EH (cell line): ENCODE measurements around the gene PNPLA1.
A peak's percentile ranks its signal among the peaks of the same experiment; 100 is the strongest.

ENCODE experiments used
- DNase-seq: peaks from one replicate; pipeline ENCODE4 v3.0.0-alpha.2; 2015; ENCODE audit warnings: low read depth

The PNPLA1 gene

GRCh38 chr6:36246506-36247268, 23.2 kb upstream of the PNPLA1 start:
- DNase-seq = no peak

DNA sequence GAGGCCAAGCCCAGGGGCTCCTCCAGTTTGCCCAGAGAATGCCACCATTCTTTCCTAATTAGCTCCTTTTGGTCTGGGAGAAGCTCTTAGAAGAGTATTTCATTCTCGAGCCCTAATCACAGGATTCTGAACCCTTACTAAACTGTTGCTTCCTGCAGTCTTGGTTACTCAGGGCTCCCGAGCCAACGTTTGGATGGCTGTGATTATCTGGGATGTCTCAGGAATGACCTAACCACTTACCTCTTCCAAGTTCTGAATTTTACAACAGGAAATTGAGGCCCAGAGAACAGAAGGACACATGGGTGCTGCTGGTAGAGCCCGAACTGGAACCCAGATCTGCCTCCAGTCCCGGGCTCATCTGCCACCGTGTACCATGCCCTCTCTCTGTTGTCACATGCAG, 22.2 kb upstream of the PNPLA1 start:
- DNase-seq = peak; percentile 64

- DNase-seq = peak; percentile 67
Measured at GRCh38 chr6:36248980-36249379, 20.9 kb upstream of the PNPLA1 start.

DNA sequence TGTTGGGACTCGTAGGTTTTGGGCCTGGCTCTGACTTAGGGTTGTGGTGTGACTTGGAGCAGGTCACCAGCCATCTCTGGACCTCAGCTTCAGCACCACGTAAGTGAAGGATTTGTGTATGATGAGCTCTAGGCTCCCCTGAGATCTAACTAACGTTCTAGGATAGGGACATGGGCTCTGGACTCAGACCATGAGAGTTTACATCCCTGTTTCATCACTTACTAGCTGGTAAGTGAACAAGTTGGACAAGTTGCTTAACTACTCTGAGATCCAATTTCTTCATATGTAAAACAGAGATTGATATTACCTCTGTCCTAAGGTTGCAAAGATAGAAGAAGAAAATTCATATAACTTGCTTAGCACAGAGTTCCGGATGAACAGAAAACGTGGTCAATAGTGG, 20.3 kb upstream of the PNPLA1 start:
- DNase-seq = no peak

DNA sequence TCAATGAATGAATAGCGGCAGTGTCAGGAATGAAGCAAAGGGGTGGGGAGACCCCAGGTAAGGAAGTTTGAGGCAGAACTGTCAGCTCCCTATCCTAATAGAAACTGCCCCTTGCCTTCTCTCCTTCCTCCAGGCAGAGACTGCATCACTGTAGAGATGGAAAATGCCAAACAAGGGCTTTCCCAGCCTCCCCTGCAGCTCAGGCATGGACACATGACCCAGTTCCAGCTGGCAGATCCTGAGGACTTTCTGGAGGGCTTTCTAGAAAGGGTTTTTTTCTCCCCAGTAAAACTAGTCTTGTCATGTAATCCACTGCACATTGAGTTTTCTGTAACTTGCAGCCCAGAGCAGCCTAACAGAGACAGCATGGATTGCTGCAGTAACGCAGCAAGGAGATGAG, 17.9 kb upstream of the PNPLA1 start:
- DNase-seq = no peak

GRCh38 chr6:36263390-36264000, 6.4 kb upstream of the PNPLA1 start:
- no peak for DNase-seq

GRCh38 chr6:36265744-36266143, 4.1 kb upstream of the PNPLA1 start:
- no peak for DNase-seq

- no peak for DNase-seq
Measured at GRCh38 chr6:36266913-36267644, 2.8 kb upstream of the PNPLA1 start.

DNA sequence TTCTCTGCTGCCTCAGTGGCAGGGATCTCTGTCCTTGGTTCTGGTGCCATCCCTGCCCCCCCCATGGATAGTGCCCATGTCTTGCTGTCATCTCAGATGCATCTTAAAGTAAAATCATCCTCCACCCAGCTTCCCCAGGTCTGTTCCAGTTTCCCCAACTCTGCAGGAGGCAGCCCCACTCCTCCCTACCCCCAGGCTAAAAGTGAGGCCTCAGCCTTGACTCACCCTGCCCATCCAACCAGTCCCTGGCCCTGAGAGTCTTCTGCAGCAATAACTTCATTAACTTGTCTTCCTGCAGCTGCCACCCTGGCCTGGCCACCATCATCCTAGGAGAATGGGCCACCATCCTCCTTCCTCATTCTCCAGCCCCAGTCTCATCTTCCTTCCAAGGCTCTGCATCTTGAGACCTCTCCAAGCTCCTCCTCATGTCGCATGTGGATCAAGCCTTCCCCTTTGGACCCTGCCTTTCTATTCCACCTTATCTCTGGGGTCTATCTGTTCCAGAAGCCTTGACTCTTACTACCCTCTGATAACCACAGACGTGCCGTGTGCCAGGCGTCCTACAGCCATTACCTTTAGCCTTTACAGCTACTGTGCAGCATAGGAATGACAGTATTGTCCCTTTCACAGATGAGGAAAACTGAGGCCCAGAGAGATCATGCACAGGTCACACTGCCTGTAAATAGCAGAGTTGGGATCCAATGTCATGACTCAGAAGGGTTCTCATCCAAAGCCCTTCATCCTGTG, 2.0 kb upstream of the PNPLA1 start:
- DNase-seq = peak; percentile 9

- DNase-seq = peak; percentile 18
Measured at GRCh38 chr6:36268478-36269275, 1.2 kb upstream of the PNPLA1 start.

- no peak for DNase-seq
Measured at GRCh38 chr6:36272234-36272633, 2.4 kb downstream of the PNPLA1 start.

GRCh38 chr6:36273067-36273466, 3.2 kb downstream of the PNPLA1 start:
- no peak for DNase-seq

GRCh38 chr6:36273802-36274514, 4.1 kb downstream of the PNPLA1 start:
- no peak for DNase-seq

GRCh38 chr6:36276581-36277536, 7.0 kb downstream of the PNPLA1 start:
- no peak for DNase-seq

DNA sequence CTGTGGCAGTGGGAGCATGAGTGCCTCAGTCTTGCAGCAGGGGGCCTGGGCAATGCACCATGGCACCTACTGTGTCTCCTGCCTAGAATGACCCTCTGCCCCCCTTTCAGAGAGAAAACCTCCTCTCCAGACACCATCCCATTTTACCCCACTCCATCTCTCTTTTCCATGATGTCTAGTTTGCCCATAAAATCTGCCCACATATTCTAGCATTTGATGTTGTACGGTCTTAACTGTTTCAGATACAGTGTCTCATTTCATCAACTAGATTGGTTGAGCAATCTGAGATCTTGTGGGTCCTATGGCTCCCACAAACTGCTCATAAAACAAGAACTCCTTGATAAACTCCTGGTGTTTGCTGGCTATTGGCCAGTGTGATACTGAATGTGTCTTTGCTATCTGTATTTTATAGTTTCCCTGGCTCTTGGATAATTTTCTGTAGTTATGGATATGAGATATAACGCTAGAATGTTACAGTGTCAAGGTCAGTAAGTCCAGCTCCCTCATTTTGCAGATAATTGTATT, 8.1 kb downstream of the PNPLA1 start:
- DNase-seq = no peak

GRCh38 chr6:36280467-36280866, 10.6 kb downstream of the PNPLA1 start:
- no peak for DNase-seq

- DNase-seq = no peak
Measured at GRCh38 chr6:36280983-36281382, 11.1 kb downstream of the PNPLA1 start.

DNA sequence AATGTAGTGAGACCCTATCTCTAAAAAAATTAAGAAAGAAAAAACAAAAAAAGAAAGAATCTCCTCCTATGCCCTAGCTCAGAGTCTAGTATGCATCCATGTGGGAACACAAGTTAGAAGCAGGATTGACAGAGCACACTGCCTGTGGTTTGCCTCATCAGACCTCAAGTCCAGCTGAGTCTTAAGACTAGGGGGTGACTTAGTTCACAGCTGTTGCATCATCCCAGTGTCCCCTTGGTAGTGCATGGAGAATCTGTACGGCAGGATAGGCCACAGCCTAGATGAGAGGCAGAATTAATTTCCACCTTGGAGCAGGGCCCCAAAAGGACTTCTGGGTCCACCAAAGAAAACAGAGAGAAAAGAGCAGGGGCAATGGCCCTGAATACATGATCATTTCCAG, 13.7 kb downstream of the PNPLA1 start:
- no peak for DNase-seq

DNA sequence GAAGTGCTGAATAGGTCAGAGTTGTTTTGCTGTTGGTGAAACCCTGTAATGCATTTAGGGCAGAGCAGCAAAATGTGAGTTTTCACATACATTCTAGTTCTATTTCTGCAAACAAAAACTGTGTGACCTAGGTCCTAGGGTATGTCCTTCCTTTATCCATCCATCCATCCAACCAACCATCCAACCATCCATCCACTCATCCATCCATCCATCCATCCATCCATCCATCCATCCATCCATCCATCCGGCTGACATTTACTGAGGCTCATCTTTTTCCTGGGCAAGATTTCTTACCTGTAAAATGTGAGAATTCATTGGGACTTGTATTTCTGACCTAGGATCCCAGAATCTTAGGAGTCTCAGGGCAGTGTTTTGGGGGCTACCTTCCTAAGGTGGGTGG, 14.5 kb downstream of the PNPLA1 start:
- no peak for DNase-seq
